Right lobe of liver (tissue), 6 donors: ENCODE results near the gene IGF2R. TPM values are rescaled to one million over a fixed set of nuclear protein-coding genes. Genes with fewer than 3 reads are reported as not detected.
A peak's percentile ranks its signal among the peaks of the same experiment; 100 is the strongest.

ENCODE experiments used
- ATAC-seq, 4 donors: fragments of 200-7000 bp; cut with Tn5 transposase; one replicate each; pipeline ENCODE4 v1.9.1; 2020; ENCODE audit warnings: mild to moderate bottlenecking in 4 of 4, moderate library complexity in 4 of 4
- DNase-seq, 3 donors: peaks; one replicate each; pipeline ENCODE4 v3.0.0-alpha.2; 2020
- H3K27ac ChIP-seq, 3 donors: fragments of 200-600 bp; one replicate each; pipeline ENCODE4 v1.8.0; 2022
- H3K27me3 ChIP-seq, 2 donors: fragments of 200-600 bp; one replicate each; pipeline ENCODE4 v1.8.0; 2022
- H3K36me3 ChIP-seq, 4 donors: fragments of 200-600 bp; sonication (generic) in 1 of 4; one replicate each; pipeline versions ENCODE4 v1.5.1 to v1.8.0; 2017 to 2022; ENCODE audit warnings: control low read depth in 1 of 4
- H3K4me1 ChIP-seq, 4 donors: fragments of 200-600 bp; sonication (generic) in 1 of 4; one replicate each; pipeline versions ENCODE4 v1.5.1 to v1.8.0; 2017 to 2022; ENCODE audit warnings: control low read depth in 1 of 4
- H3K4me3 ChIP-seq, 3 donors: fragments of 200-600 bp; one replicate each; pipeline ENCODE4 v1.8.0; 2022
- H3K9me3 ChIP-seq, 4 donors: fragments of 200-600 bp; sonication (generic) in 1 of 4; one replicate each; pipeline versions ENCODE4 v1.5.1 to v1.8.0; 2017 to 2022; ENCODE audit warnings: control low read depth in 1 of 4
- POLR2A ChIP-seq: fragments of 450-650 bp; IDR thresholded peaks from one replicate; pipeline ENCODE4 v1.6.1; 2017; ENCODE audit warnings: antibody characterized with exemption, mild to moderate bottlenecking
- WGBS: methylation state at CpG from one replicate; pipeline ENCODE4 v1.1.6; 2018; ENCODE audit warnings: low coverage, low lambda C conversion rate; ENCODE audit not compliant: insufficient coverage; ENCODE audit errors: missing lambda C conversion rate; 5-methylcytosine and 5-hydroxymethylcytosine counted together
- intact Hi-C, 2 donors: fragments of 100-400 bp; cut with DNase I; formaldehyde crosslinking; loops; one replicate each; pipeline versions ENCODE4 v1.11.2 to v1.14.1; 2022
- total RNA-seq, 6 experiments: library from RNA; depleted of rRNA in 2 of 6; stranded (reverse); fragments of >200 nt in 2 of 6; fragmentation: NEBNext Ultra II Directional in 3 of 6; extraction: Animal tissue kit (Norgen Biotek cat#: 25700) in 3 of 6; gene quantifications; one replicate each; pipeline versions ENCODE4 v1.1.0 to v1.2.4, GENCODE V29; 2016 to 2023
- TF ChIP-seq, protein P1 (sequence below), 4 donors: fragments of 200-600 bp in 3 of 4; fragments of 450-650 bp in 1 of 4; IDR thresholded peaks; one replicate each; pipeline versions ENCODE4 v1.5.1 to v1.8.0; 2016 to 2022; ENCODE audit warnings: antibody characterized with exemption in 4 of 4, mild to moderate bottlenecking in 2 of 4
- donor health status: DM: no; HTN: yes; CAD: no.
- donor health status: DM: no; HTN: no; CAD: no.
- donor health status: DM: no; HTN: no; CAD: no.
- donor health status: DM: no; HTN: yes; CAD: no.
- donor health status: DM: no; HTN: yes; CAD: no.

Gene IGF2R
- total RNA-seq, 6 experiments from 2014 or later = 50.3 to 81.0 (median 67.1) TPM

DNA sequence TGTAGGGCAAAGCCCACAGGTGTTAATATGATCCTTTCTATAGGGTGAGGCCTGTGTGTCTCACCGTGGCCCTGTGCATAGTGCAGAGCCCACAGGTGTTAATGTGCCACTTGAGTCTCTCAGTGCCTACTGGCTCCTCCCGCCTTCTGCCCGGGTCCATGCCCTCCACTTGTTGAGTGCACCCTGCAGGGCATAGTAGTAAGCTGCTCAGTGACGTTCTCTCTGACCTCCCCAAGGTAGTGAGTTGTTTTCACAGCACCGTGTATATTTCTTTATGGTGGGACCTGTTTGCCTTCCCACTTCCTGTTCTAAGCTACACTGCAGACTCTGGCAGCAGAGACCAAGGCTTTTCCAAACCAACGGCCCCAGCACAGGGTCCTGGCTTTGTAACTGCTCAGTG, 88.2 kb downstream of the IGF2R start:
- WGBS = 27% methylated on average over 3 of the region's 6 CpGs
- Histone ChIP-seq H3K36me3 (peaks cover 0 to 90% (median 23%) of the 10 kb centered on the region in 4 donors), H3K27ac (peak overlapping the region in 2 of 3 donors; percentile 76 to 81), H3K9me3 (no peaks in the 10 kb centered on the region), H3K4me3 (no peak overlapping the region), H3K27me3 (no peaks in the 10 kb centered on the region), H3K4me1 (peaks cover 0 to 29% (median 8%) of the 10 kb centered on the region in 4 donors)
- ATAC-seq (peak; percentile 10 to 45 (median 38)), DNase-seq (peak in 1 of 3 donors; percentile 45)
- TF ChIP-seq POLR2A = no peak
- TF ChIP-seq, protein P1, sequence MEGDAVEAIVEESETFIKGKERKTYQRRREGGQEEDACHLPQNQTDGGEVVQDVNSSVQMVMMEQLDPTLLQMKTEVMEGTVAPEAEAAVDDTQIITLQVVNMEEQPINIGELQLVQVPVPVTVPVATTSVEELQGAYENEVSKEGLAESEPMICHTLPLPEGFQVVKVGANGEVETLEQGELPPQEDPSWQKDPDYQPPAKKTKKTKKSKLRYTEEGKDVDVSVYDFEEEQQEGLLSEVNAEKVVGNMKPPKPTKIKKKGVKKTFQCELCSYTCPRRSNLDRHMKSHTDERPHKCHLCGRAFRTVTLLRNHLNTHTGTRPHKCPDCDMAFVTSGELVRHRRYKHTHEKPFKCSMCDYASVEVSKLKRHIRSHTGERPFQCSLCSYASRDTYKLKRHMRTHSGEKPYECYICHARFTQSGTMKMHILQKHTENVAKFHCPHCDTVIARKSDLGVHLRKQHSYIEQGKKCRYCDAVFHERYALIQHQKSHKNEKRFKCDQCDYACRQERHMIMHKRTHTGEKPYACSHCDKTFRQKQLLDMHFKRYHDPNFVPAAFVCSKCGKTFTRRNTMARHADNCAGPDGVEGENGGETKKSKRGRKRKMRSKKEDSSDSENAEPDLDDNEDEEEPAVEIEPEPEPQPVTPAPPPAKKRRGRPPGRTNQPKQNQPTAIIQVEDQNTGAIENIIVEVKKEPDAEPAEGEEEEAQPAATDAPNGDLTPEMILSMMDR (IDR thresholded peaks at IDR 0.05) = no peak
- intact Hi-C loops = no loop called here

DNA sequence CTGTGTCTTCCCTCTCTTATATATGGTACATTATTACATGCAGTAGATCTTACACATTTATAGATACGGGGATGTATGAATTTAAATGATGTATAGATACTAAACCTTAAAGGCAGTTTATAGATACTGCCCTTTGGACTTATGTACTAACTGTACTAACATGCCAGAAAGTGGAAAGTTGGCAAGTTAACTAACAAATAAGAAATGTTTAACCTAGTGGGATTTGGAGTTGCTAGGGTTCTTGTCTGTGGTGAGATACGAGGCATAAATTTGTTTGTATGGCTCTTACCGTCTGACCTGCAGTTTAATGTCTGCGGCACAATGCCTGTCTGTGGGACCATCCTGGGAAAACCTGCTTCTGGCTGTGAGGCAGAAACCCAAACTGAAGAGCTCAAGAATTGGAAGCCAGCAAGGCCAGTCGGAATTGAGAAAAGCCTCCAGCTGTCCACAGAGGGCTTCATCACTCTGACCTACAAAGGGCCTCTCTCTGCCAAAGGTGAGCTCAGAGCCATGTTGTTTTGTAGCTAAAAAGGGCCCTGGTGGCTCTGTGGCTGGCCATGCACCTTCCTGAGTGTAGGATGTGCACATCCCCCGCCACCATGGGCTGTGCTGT, 89.8 kb downstream of the IGF2R start:
- intact Hi-C loops = no loop called here
- no peak for DNase-seq
- no peak overlapping the region for H3K4me3 ChIP-seq
- H3K36me3 ChIP-seq = peaks cover 0 to 87% (median 25%) of the 10 kb centered on the region in 4 donors
- H3K27me3 ChIP-seq = no peaks in the 10 kb centered on the region
- peak overlapping the region; percentile 74 to 81 (median 76) for H3K27ac ChIP-seq
- H3K4me1 ChIP-seq = peaks cover 0 to 29% (median 8%) of the 10 kb centered on the region in 4 donors
- ATAC-seq = peak; percentile 72 to 83 (median 74)
- WGBS = 30% methylated on average over 5 of the region's 6 CpGs
- TF ChIP-seq, protein P1 (IDR thresholded peaks at IDR 0.05) = no peak
- TF ChIP-seq POLR2A = no peak
- H3K9me3 ChIP-seq = no peaks in the 10 kb centered on the region

DNA sequence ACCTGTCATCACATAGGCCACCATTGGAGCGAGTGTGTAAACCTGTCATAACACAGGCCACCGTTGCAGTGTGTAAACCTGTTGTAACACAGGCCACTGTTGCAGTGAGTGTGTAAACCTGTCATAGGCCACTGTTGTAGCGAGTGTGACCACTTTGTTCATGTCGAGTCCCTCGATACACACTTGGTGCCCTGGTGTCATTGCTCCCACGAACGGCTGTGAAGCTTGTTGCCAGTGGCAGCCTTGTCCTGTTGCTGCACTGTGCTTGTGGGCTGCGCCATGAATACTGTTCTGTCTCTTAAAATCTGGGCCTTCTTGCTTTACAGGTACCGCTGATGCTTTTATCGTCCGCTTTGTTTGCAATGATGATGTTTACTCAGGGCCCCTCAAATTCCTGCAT, 91.3 kb downstream of the IGF2R start:
- H3K36me3 ChIP-seq = peaks cover 0 to 86% (median 24%) of the 10 kb centered on the region in 4 donors
- TF ChIP-seq, protein P1 (IDR thresholded peaks at IDR 0.05) = no peak
- no peak for TF ChIP-seq POLR2A
- WGBS = 94% methylated on average over 3 of the region's 11 CpGs

DNA sequence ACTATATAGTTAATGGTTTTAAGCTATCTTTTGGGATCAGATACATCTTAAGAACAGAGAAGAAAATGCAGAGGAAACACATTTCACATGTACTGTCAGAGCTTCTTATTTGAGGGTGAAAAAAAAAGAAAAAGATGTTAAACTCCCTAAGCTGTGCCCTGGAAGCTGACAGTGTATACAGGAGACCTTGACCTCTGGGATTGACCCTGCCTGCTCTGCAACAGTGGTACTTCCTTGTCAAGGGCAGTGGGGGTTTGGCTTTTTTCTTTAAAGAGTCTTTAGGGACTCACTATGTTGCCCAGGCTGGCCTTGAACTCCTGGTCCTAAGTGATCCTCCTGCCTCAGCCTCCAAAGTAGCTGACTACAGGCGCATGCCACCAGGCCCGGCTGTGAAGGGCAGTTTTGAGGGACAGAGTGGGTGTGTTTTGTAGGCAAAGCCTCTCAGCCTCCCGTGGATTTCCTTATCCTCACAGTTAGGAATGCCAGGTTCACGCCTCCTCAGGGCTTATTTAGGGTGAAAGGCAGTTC, 92.1 kb downstream of the IGF2R start:
- Histone ChIP-seq H3K36me3 (peaks cover 0 to 78% (median 24%) of the 10 kb centered on the region in 4 donors), H3K27ac (peak overlapping the region in 1 of 3 donors; percentile 5), H3K27me3 (no peaks in the 10 kb centered on the region), H3K4me3 (no peak overlapping the region), H3K4me1 (peaks cover 0 to 37% (median 14%) of the 10 kb centered on the region in 4 donors), H3K9me3 (no peaks in the 10 kb centered on the region)
- TF ChIP-seq POLR2A = no peak
- DNase-seq (no peak), ATAC-seq (no peak)
- intact Hi-C loops = no loop called here
- no CpG with 5 or more reads among the region's 4 CpGs for WGBS

More for the DNA sequence above, 91.3 kb downstream of the IGF2R start:
- H3K27me3 ChIP-seq = no peaks in the 10 kb centered on the region
- H3K4me3 ChIP-seq = no peak overlapping the region
- no peaks in the 10 kb centered on the region for H3K9me3 ChIP-seq
- intact Hi-C loops = no loop called here
- ATAC-seq = no peak
- DNase-seq = no peak
- peak overlapping the region in 1 of 3 donors; percentile 5 for H3K27ac ChIP-seq
- peaks cover 0 to 37% (median 12%) of the 10 kb centered on the region in 4 donors for H3K4me1 ChIP-seq

DNA sequence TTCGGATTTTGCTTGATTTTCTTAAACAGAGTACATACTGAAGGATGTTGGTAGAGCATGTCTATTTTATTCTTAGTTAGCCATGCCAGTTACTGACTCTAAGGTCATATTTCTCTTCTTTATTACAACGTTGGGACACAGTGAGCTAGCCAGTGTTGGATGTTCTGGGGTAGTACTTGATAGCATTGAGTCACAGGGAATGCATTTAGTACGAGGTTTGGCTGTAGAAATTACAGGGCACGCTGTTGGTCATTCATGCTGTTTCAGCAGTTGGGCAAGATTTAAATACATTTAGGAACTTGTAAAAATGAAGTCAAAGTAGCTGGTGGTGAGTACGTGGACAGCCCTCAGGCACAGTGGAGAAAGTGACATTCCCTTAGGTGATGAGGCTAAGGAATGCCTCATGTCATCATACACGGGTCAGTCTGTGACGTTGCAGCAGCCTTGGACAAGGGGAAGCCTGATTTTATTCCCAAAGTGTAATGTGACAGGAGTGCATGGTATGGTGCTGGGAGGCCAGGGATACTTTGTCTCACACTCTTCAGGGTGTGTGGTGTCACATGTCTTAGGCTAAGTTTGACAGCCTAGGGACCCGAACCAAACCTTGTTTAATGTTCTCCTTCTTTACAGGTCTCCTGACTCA, 95.0 kb downstream of the IGF2R start:
- Histone ChIP-seq H3K36me3 (peaks cover 0 to 58% (median 25%) of the 10 kb centered on the region in 4 donors), H3K27me3 (no peaks in the 10 kb centered on the region), H3K4me1 (peaks cover 0 to 36% (median 15%) of the 10 kb centered on the region in 4 donors), H3K27ac (peak overlapping the region; percentile 77 to 82 (median 82)), H3K9me3 (no peaks in the 10 kb centered on the region), H3K4me3 (no peak overlapping the region)
- TF ChIP-seq, protein P1 (IDR thresholded peaks at IDR 0.05) = no peak
- no peak for TF ChIP-seq POLR2A
- WGBS = 88% methylated on average over 5 of the region's 8 CpGs
- intact Hi-C loops = no loop called here
- no peak for DNase-seq
- no peak for ATAC-seq
